HCT116 (cell line): ENCODE results near the gene NIPA2. TPM values are rescaled to one million over a fixed set of nuclear protein-coding genes. Genes with fewer than 3 reads are reported as not detected.

Experiments
- ATAC-seq: fragments of 200-7000 bp; cut with Tn5 transposase; 2 replicates; pipeline ENCODE4 v1.9.1; 2020; ENCODE audit warnings: mild to moderate bottlenecking, moderate library complexity
- BruUV-seq: library from RNA; stranded (reverse); fragments of 400-500 nt; replicated peaks from 2 replicates; lab custom pipeline; 2021; lab: Mats Ljungman, UMichigan
- CTCF ChIA-PET: fragments of 300-600 bp; sonication (Branson Sonifier 250); formaldehyde crosslinking; loops from one replicate; lab custom pipeline; 2021; ENCODE audit warnings: antibody characterized with exemption; lab: Charles Lee
- POLR2A ChIA-PET: fragments of 300-600, 350-600 bp; sonication (Branson Sonifier 250); formaldehyde crosslinking; loops from one replicate; lab custom pipeline; 2021; ENCODE audit warnings: antibody characterized with exemption; lab: Charles Lee
- RAD21 ChIA-PET, 2 experiments: fragments of 300-600 bp; sonication (Branson Sonifier 250); formaldehyde crosslinking; loops; one replicate each; lab custom pipeline; 2023; ENCODE audit warnings: low total read pairs in 2 of 2; ENCODE audit not compliant: uncharacterized antibody in 2 of 2, unreplicated experiment in 2 of 2, low non-redundant PET in 1 of 2; lab: Charles Lee
- DNase-seq: peaks from one replicate; pipeline ENCODE4 v3.0.0-alpha.2; 2010; ENCODE audit warnings: low read depth, low spot score
- H2AFZ ChIP-seq: fragments of 200-600 bp; shearing (Covaris generic), sonication (generic); 2 replicates; pipeline ENCODE4 v1.6.1; 2017; ENCODE audit warnings: low read depth, mixed run types, mixed read lengths, antibody characterized with exemption, low read length; ENCODE audit not compliant: poor library complexity, severe bottlenecking
- H3K27ac ChIP-seq: 2 replicates; pipeline ENCODE4 v1.5.1; 2012; ENCODE audit warnings: low read depth, low read length
- H3K27me3 ChIP-seq: fragments of 200-600 bp; sonication (generic); 2 replicates; pipeline ENCODE4 v1.6.1; 2016; ENCODE audit warnings: mixed run types, low read length, mixed read lengths; ENCODE audit not compliant: insufficient read depth
- H3K36me3 ChIP-seq, 2 experiments: fragments of 200-500 bp in 1 of 2; fragments of 200-600 bp in 1 of 2; sonication (Bioruptor generic) in 1 of 2; sonication (generic) in 1 of 2; 2 replicates each; pipeline versions ENCODE4 v1.5.1 to v1.6.1; 2014 to 2016; ENCODE audit warnings: low read length in 2 of 2, inconsistent platforms in 1 of 2, mixed read lengths in 1 of 2, mixed run types in 1 of 2; ENCODE audit not compliant: insufficient read depth in 2 of 2, control insufficient read depth in 1 of 2
- H3K4me1 ChIP-seq, 2 experiments: fragments of 200-600 bp in 1 of 2; sonication (generic) in 1 of 2; 2 replicates each; pipeline versions ENCODE4 v1.5.1 to v1.6.1; 2012 to 2017; ENCODE audit warnings: low read length in 2 of 2, inconsistent platforms in 1 of 2, mild to moderate bottlenecking in 1 of 2, mixed read lengths in 1 of 2, mixed run types in 1 of 2, moderate library complexity in 1 of 2; ENCODE audit not compliant: insufficient read depth in 2 of 2, control insufficient read depth in 1 of 2
- H3K4me2 ChIP-seq: fragments of 200-600 bp; sonication (generic); 2 replicates; pipeline ENCODE4 v1.6.1; 2017; ENCODE audit warnings: mixed run types, low read length, mixed read lengths
- H3K4me3 ChIP-seq, 2 experiments: fragments of 200-600 bp in 1 of 2; sonication (generic) in 1 of 2; replicated peaks in 1 of 2; 2 replicates each; pipeline ENCODE4 v1.5.1; 2011 to 2016; ENCODE audit warnings: low read length in 2 of 2, control low read depth in 1 of 2, low read depth in 1 of 2, mild to moderate bottlenecking in 1 of 2, mixed read lengths in 1 of 2, mixed run types in 1 of 2
- H3K79me2 ChIP-seq: fragments of 200-600 bp; sonication (generic); 2 replicates; pipeline ENCODE4 v1.6.1; 2017; ENCODE audit warnings: mild to moderate bottlenecking, mixed run types, low read length, moderate library complexity, mixed read lengths; ENCODE audit not compliant: insufficient read depth
- H3K9ac ChIP-seq: fragments of 200-600 bp; sonication (generic); 2 replicates; pipeline ENCODE4 v1.6.1; 2016; ENCODE audit warnings: low read length, mixed read lengths
- H3K9me2 ChIP-seq: fragments of 200-600 bp; sonication (generic), shearing (Covaris generic); 2 replicates; pipeline ENCODE4 v1.6.1; 2017; ENCODE audit warnings: mixed run types, mild to moderate bottlenecking, moderate library complexity; ENCODE audit not compliant: insufficient read depth
- H3K9me3 ChIP-seq, 2 experiments: fragments of 200-500 bp in 1 of 2; fragments of 200-600 bp in 1 of 2; sonication (Bioruptor generic) in 1 of 2; sonication (generic) in 1 of 2; 2 replicates each; pipeline ENCODE4 v1.6.1; 2014 to 2017; ENCODE audit warnings: low read length in 2 of 2, mixed read lengths in 2 of 2, inconsistent platforms in 1 of 2, low read depth in 1 of 2, mild to moderate bottlenecking in 1 of 2, mixed run types in 1 of 2, moderate library complexity in 1 of 2; ENCODE audit not compliant: control insufficient read depth in 1 of 2, insufficient read depth in 1 of 2
- H4K20me1 ChIP-seq: fragments of 200-600 bp; sonication (generic), shearing (Covaris generic); 2 replicates; pipeline ENCODE4 v1.6.1; 2017; ENCODE audit warnings: mixed run types, mild to moderate bottlenecking, moderate library complexity; ENCODE audit not compliant: insufficient read depth
- ATF3 ChIP-seq: IDR thresholded peaks from 2 replicates; pipeline ENCODE4 v1.6.1; 2012
- CEBPB ChIP-seq: IDR thresholded peaks from 2 replicates; pipeline ENCODE4 v1.6.1; 2012; ENCODE audit warnings: low read depth
- EZH2phosphoT487 ChIP-seq: fragments of 200-600 bp; IDR thresholded peaks from 2 replicates; pipeline ENCODE4 v1.6.1; 2018; ENCODE audit warnings: antibody characterized with exemption, borderline replicate concordance
- JUND ChIP-seq: IDR thresholded peaks from 2 replicates; pipeline ENCODE4 v1.6.1; 2012
- MAX ChIP-seq: IDR thresholded peaks from 2 replicates; pipeline ENCODE4 v1.6.1; 2012
- POLR2A ChIP-seq: IDR thresholded peaks from 2 replicates; pipeline ENCODE4 v1.7.0; 2011; ENCODE audit warnings: borderline replicate concordance; ENCODE audit not compliant: insufficient read depth, insufficient read length; ENCODE audit errors: extremely low read depth
- POLR2AphosphoS5 ChIP-seq: IDR thresholded peaks from 2 replicates; pipeline ENCODE4 v1.6.1; 2011; ENCODE audit warnings: mild to moderate bottlenecking, low read depth, low read length, moderate library complexity
- RAD21 ChIP-seq: IDR thresholded peaks from 2 replicates; pipeline ENCODE4 v1.6.1; 2012; ENCODE audit warnings: low read depth, mild to moderate bottlenecking
- REST ChIP-seq: IDR thresholded peaks from 2 replicates; pipeline ENCODE4 v1.6.1; 2012; ENCODE audit warnings: low read depth
- SIN3A ChIP-seq: IDR thresholded peaks from 2 replicates; pipeline ENCODE4 v1.6.1; 2012; ENCODE audit warnings: low read depth
- SP1 ChIP-seq: IDR thresholded peaks from 2 replicates; pipeline ENCODE4 v1.6.1; 2012; ENCODE audit warnings: low read depth
- SRF ChIP-seq: IDR thresholded peaks from 2 replicates; pipeline ENCODE4 v1.6.1; 2012; ENCODE audit warnings: low read depth
- intact Hi-C: fragments of 100-400 bp; cut with micrococcal nuclease; formaldehyde crosslinking; loops from 2 replicates; pipeline ENCODE4 v1.10.0; 2022
- total RNA-seq: library from RNA; stranded (reverse); gene quantifications from one replicate; pipeline ENCODE4 v1.2.1, GENCODE V29; 2021; ENCODE audit not compliant: unreplicated experiment
- TF ChIP-seq, protein P1 (sequence below), 3 experiments: fragments of 200-600 bp in 1 of 3; sonication (generic) in 1 of 3; IDR thresholded peaks in 2 of 3; conservative IDR thresholded peaks in 1 of 3; 2 replicates each; pipeline ENCODE4 v1.5.1; 2012 to 2017; ENCODE audit warnings: low read depth in 2 of 3, low read length in 2 of 3, antibody characterized with exemption in 1 of 3, borderline replicate concordance in 1 of 3, control low read depth in 1 of 3, mild to moderate bottlenecking in 1 of 3, mixed read lengths in 1 of 3, mixed run types in 1 of 3, moderate library complexity in 1 of 3; ENCODE audit not compliant: insufficient read depth in 1 of 3

The NIPA2 gene
- total RNA-seq, 1 experiment from 2014 or later: 54.4 TPM

GRCh38 chr15:22877117-22877516 is 38.7 kb downstream of the NIPA2 start:
- RAD21 ChIA-PET: no interaction called here
- CTCF ChIA-PET: no interaction called here

More at GRCh38 chr15:22877117-22877516, 38.7 kb downstream of the NIPA2 start:
- H4K20me1 ChIP-seq: no peaks in the 10 kb centered on the region
- BruUV-seq: no TSS peak
- H3K4me3 ChIP-seq: no peak overlapping the region
- no peak for TF ChIP-seq SP1
- no peak for TF ChIP-seq POLR2AphosphoS5
- no peak for TF ChIP-seq SRF
- no peak for TF ChIP-seq REST
- TF ChIP-seq, protein P1, sequence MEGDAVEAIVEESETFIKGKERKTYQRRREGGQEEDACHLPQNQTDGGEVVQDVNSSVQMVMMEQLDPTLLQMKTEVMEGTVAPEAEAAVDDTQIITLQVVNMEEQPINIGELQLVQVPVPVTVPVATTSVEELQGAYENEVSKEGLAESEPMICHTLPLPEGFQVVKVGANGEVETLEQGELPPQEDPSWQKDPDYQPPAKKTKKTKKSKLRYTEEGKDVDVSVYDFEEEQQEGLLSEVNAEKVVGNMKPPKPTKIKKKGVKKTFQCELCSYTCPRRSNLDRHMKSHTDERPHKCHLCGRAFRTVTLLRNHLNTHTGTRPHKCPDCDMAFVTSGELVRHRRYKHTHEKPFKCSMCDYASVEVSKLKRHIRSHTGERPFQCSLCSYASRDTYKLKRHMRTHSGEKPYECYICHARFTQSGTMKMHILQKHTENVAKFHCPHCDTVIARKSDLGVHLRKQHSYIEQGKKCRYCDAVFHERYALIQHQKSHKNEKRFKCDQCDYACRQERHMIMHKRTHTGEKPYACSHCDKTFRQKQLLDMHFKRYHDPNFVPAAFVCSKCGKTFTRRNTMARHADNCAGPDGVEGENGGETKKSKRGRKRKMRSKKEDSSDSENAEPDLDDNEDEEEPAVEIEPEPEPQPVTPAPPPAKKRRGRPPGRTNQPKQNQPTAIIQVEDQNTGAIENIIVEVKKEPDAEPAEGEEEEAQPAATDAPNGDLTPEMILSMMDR (IDR thresholded peaks at IDR 0.05 in 2 of 3, conservative IDR thresholded peaks at IDR 0.05 in 1 of 3; ENCODE audit: borderline replicate concordance in 1 of 3, insufficient read depth in 1 of 3, low read depth in 2 of 3, low read length in 2 of 3): no peak
- no peak for TF ChIP-seq EZH2phosphoT487
- no peak for TF ChIP-seq ATF3
- no peak for TF ChIP-seq JUND
- no peak for TF ChIP-seq CEBPB
- TF ChIP-seq POLR2A: no peak
- no peak for TF ChIP-seq SIN3A
- no peak for TF ChIP-seq RAD21
- TF ChIP-seq MAX: no peak
- TF ChIP-seq, all 23 proteins: peak for 0
- DNase-seq: no peak
- Histone ChIP-seq H3K9ac (no peak overlapping the region), H3K79me2 (peaks cover 4% of the 10 kb centered on the region; the same call in 1 of the 2 replicates), H3K9me2 (no peaks in the 10 kb centered on the region), H3K9me3 (no peaks in the 10 kb centered on the region), H2AFZ (no peak overlapping the region), H3K27ac (no peak overlapping the region), H3K36me3 (peaks cover 15 to 19% of the 10 kb centered on the region in 2 experiments; a peak in 3 of 4 replicates), H3K4me2 (no peak overlapping the region), H3K27me3 (no peaks in the 10 kb centered on the region), H3K4me1 (no peaks in the 10 kb centered on the region)
- POLR2A ChIA-PET: no interaction called here
- no peak for ATAC-seq
- intact Hi-C loops: no loop called here
